ENCODE data around the gene STK38L. TPM values are rescaled to one million over a fixed set of nuclear protein-coding genes. Genes with fewer than 3 reads are reported as not detected.

STK38L gene
- total RNA-seq, 1 experiment from 2014 or later, result 25.2 TPM

- BruUV-seq (replicated peaks), result no TSS peak
- intact Hi-C loops (cut with micrococcal nuclease; ENCODE audit: unreplicated experiment), result no loop called here
Measured at GRCh38 chr12:27324530-27324929, 80.4 kb downstream of the STK38L start.

GRCh38 chr12:27330846-27331245 is 86.8 kb downstream of the STK38L start:
- peak overlapping the region; percentile 75 for H3K27ac ChIP-seq (ENCODE audit: low read length)
- POLR2A ChIA-PET, result interaction anchor here (0.6 kb wide), 1 partner anchor 25 kb away, joined by 4 read pairs; no protein-coding TSS in a partner anchor
- in situ Hi-C loops (cut with HindIII; ENCODE audit: low pct_unique_long_range_greater_than_20kb, low sequenced_read_pairs) (no loop called here), intact Hi-C loops (cut with micrococcal nuclease; ENCODE audit: unreplicated experiment) (loop anchor here (10.0 kb wide), 2 partner anchors 54 to 374 kb away; no protein-coding TSS in a partner anchor)
- no peak overlapping the region for H3K4me3 ChIP-seq (ENCODE audit: low read depth in 2 of 2, low read length in 2 of 2)
- DNase-seq (ENCODE audit: low read depth, low spot score) (no peak), ATAC-seq (no peak)
- CTCF ChIA-PET, result interaction anchor here (0.6 kb wide), 1 partner anchor 1212 kb away, joined by 3 read pairs; no protein-coding TSS in a partner anchor
- no TSS peak for BruUV-seq (replicated peaks)
- no peaks in the 10 kb centered on the region for H3K36me3 ChIP-seq (ENCODE audit: control insufficient read depth, insufficient read depth, low read length)
- no peaks in the 10 kb centered on the region for H3K9me3 ChIP-seq (ENCODE audit: control insufficient read depth, insufficient read depth, low read depth, low read length)
- H3K27me3 ChIP-seq (ENCODE audit: control insufficient read depth, insufficient read depth, low read length), result no peaks in the 10 kb centered on the region
- TF ChIP-seq SIN3A (IDR thresholded peaks at IDR 0.05; ENCODE audit: borderline replicate concordance, insufficient read depth, low read depth, low read length) (no peak), REST (IDR thresholded peaks at IDR 0.05; ENCODE audit: insufficient read depth in 1 of 2, low read depth in 2 of 2, low read length in 1 of 2) (no peak), CTCF (IDR thresholded peaks at IDR 0.05) (no peak), POLR2AphosphoS5 (IDR thresholded peaks at IDR 0.05; ENCODE audit: low read depth, low read length) (no peak; the same call in 1 of the 2 replicates), TCF7L2 (IDR thresholded peaks at IDR 0.05; ENCODE audit: low read depth, low read length) (no peak)
- H3K4me1 ChIP-seq (ENCODE audit: control insufficient read depth, insufficient read depth, low read length), result peaks cover 39% of the 10 kb centered on the region

More at GRCh38 chr12:27324530-27324929, 80.4 kb downstream of the STK38L start:
- TF ChIP-seq REST (IDR thresholded peaks at IDR 0.05; ENCODE audit: insufficient read depth in 1 of 2, low read depth in 2 of 2, low read length in 1 of 2), result no peak
- TF ChIP-seq SIN3A (IDR thresholded peaks at IDR 0.05; ENCODE audit: borderline replicate concordance, insufficient read depth, low read depth, low read length), result no peak
- no peak for TF ChIP-seq CTCF (IDR thresholded peaks at IDR 0.05)
- no peak for TF ChIP-seq TCF7L2 (IDR thresholded peaks at IDR 0.05; ENCODE audit: low read depth, low read length)
- Histone ChIP-seq H3K36me3 (ENCODE audit: control insufficient read depth, insufficient read depth, low read length) (peaks cover 13% of the 10 kb centered on the region), H3K4me1 (ENCODE audit: control insufficient read depth, insufficient read depth, low read length) (no peaks in the 10 kb centered on the region), H3K27me3 (ENCODE audit: control insufficient read depth, insufficient read depth, low read length) (no peaks in the 10 kb centered on the region), H3K27ac (ENCODE audit: low read length) (no peak overlapping the region), H3K4me3 (ENCODE audit: low read depth in 2 of 2, low read length in 2 of 2) (no peak overlapping the region), H3K9me3 (ENCODE audit: control insufficient read depth, insufficient read depth, low read depth, low read length) (no peaks in the 10 kb centered on the region)
- DNase-seq (ENCODE audit: low read depth, low spot score), result no peak
- ChIA-PET POLR2A (no interaction called here), CTCF (no interaction called here)
- no peak for ATAC-seq
- in situ Hi-C loops (cut with HindIII; ENCODE audit: low pct_unique_long_range_greater_than_20kb, low sequenced_read_pairs), result no loop called here
